GM19468 (cell line): ENCODE measurements around the gene PRKCZ.

Experiments
- ATAC-seq: cut with Tn5 transposase; IDR thresholded peaks from one replicate; pipeline ENCODE4 v1.9.1; 2021; ENCODE audit warnings: mild to moderate bottlenecking, moderate library complexity, moderate number of reproducible peaks; ENCODE audit not compliant: unreplicated experiment; ENCODE audit errors: extremely low read depth

Gene PRKCZ

DNA sequence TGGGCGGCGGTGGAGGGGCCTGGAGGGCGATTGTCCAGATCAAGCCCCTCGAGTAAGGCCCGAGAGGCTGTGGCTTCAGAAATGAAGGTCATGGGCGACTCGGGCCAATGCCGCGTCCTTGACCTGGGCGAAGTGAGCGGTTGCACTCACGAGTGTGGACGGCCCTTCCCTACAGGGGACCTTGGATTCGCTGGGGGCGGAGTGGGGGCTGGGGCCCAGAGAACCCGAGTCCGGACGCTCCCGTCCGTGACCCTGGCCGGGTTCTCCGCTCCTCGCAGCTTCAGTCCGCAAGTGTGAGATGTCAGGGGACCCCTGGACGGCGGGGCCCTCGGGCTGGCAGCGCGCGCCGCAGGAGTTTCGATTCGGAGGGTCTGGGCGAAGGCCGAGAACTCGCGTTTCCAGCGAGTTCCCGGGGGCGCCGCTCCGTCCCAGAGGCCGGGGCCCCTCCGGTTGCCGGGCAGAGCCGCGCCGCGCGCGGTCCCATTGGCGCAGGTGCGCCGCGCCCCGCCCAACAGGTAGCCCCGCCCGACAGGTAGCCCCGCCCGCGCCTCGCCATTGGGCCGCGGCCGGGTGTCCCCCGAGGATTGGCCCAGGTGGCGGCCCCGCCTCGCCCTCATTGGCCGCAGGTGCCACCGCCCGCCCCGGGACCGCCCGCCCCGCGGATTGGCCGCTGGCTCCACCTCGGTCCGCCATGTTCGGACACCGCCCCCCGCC, at the start of gene PRKCZ:
Gene PRKCZ, plus strand, starts transcription at position 694 of the 714 bp plus-strand sequence. CDS start 220 bp downstream, outside the sequence.
- ATAC-seq: no peak

DNA sequence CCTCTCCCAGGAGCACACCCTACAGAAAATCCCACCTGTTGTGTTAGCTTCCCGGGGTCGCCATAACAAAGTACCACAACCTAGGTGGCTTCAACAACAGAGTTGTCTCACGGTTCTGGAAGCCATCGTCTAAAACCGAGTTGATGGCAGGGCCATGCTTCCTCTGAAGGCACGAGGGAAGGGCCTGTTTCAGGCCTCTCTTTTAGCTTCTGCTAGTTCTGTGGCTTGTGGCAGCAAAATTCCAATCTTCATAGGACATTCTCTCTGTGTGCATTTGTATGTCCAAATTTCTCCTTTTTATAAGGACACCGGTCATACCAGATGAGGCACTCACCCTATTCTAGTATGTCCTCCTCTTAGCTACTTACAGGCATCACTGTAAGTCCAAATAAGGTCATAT, 49.8 kb upstream of the PRKCZ start:
- no peak for ATAC-seq

DNA sequence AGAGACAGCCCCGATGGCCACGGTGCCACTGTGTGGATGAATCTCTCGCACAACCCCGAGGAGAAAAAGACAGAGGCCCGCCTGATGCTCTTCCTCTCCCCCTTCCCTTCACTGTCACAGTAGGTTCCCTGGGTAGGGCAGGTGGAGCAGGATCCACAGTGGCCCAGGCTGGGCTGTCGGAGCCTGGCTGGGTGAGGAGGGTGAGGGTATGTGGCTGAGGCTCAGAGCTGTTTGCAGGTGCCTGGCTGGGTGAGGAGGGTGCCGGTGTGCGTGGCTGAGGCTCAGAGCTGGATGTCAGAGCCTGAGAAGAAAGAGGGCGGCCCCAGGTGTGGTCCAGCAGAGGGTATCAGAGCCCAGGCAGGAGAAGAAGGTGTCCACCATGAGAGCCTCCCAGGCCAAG, 49.4 kb upstream of the PRKCZ start:
- no peak for ATAC-seq

DNA sequence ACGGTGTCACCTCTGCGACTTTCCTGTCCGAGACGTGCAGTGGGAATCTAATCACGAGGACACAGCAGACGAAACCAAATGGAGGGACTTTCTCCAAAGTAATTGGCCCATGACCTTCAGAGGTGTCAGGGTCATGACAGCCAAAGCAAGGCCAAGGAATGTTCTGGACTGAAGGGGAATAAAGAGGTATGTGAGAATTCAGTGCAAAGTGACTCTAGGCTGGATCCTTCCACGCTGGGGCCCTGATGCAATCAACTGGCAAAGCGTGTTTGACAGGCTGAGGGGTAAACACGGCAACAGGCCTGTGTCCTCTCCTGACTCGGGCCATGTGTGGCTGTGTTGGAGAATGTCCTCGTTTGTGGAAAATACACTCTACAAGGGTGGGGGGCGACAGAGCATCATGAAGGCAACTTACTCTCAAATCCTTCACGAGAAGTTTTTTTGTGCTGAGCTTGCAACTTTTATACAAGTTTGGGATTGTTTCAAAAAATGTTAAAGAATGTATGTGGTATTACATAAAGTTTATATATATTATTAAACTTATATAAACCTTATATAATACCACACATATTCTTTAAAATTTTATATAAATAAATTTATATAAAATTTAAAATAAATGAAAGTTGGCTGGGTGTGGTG, 48.3 kb upstream of the PRKCZ start:
- no peak for ATAC-seq

DNA sequence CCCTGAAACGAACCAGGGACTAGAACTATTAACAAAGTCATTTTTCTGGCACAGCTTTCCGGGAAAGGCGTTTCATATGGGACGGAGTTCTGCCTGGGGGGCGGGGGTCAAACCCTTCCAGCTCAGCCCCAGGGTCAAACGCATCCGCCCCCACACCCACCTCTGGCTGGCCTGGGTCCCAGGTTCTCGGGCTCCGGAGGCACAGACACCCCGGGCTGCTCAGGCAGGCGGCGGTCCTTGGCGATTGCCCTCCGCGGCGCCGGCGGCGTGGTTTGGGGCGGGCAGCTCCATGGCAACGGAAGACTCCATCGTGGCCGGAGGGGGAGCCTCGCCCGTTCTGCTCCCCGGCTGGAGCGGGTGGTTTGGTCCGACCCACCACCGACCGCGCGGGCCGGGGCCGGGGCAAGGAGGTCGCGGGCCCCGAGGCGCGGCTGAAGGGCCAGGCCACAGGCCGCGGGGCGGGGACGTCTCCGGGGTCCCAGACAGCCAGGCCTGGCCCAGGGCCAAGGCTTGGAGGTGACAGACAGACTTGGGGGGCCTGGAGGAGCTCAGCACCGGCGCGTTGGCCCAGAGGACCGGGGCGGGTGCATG, 46.6 kb upstream of the PRKCZ start, which contains the start of gene CFAP74:
Gene CFAP74, minus strand, starts transcription at position 246 of the 591 bp plus-strand sequence. CDS start 12,830 bp downstream, outside the sequence.
- no peak for ATAC-seq

DNA sequence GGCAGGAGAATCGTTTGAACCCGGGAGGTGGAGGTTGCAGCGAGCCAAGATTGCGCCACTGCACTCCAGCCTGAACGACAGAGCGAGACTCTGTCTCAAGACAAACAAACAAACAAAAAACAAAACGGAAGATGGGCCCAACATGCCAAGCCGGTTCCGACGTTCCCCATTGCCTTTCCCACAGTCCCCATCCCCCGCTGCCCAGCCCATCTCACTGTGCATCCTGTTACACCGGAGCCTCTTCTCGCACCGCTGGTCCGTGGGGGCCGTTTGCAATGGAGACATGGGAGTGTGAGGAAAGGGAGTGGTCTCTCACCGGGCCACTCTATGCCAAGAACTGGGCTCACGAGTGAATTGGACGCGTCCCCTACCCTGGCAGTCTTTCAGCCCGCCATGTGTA, 45.4 kb upstream of the PRKCZ start:
- no peak for ATAC-seq

DNA sequence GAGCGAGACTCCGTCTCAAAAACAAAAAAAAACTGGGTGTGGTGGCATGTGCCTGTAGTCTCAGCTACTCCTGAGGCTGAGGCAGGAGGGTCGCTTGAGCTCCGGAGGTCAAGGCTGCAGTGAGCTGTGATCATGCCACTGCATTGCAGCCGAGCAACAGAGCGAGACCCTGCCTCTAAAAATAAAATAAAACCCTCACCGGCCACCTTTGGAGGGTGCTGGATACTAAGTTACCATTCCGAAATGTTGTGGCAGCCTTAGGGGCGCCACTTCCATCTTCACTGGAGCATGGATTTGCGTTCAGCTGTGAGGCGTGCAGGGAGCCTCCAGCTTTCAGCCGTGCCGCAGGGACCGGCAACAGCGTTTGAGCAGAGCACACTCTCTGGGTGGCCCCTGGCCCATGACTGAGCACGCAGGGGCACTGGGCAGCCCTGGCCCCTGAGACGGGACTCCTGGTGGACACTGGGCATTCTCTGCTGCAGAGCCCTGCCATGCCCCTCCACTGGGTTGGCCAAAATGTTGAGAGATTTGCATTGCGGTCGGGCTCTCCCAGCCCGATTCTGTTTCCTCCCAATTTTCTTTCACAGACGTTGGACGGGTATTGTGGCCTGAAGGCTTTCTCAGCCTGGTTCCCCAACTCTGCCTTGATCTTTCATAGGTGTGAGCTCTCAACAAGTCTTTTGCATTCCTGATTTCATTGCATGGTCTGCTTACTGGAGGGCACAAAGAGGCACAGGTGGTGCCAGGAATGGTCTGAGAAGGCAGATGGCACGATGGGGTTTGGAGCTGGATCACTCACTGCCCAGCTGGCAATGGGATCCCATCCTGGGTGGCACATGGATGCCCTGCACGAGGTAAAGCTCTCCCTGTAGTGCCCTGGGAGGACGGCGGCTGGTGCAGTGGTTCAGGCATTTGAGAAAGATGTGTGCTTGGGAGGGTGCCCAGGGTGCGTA, 40.8 kb upstream of the PRKCZ start:
- no peak for ATAC-seq

DNA sequence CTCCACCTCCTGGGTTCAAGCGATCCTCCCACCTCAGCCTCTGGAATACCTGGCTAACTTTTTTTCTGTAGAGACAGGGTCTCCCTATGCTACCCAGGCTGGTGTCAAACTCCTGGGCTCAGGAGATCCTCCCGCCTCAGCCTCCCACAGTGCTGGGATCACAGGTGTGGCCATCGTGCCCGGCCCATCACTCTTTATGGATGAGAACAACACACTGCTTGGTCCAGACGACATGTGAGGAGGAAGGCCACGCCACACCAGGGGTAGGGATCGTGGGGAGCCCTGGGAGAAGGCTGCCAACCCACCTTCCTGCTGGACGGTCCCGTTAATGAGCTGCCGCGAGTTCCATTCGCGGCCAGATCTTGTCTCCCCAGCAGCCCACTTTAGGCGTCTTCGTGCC, 36.0 kb upstream of the PRKCZ start:
- no peak for ATAC-seq

DNA sequence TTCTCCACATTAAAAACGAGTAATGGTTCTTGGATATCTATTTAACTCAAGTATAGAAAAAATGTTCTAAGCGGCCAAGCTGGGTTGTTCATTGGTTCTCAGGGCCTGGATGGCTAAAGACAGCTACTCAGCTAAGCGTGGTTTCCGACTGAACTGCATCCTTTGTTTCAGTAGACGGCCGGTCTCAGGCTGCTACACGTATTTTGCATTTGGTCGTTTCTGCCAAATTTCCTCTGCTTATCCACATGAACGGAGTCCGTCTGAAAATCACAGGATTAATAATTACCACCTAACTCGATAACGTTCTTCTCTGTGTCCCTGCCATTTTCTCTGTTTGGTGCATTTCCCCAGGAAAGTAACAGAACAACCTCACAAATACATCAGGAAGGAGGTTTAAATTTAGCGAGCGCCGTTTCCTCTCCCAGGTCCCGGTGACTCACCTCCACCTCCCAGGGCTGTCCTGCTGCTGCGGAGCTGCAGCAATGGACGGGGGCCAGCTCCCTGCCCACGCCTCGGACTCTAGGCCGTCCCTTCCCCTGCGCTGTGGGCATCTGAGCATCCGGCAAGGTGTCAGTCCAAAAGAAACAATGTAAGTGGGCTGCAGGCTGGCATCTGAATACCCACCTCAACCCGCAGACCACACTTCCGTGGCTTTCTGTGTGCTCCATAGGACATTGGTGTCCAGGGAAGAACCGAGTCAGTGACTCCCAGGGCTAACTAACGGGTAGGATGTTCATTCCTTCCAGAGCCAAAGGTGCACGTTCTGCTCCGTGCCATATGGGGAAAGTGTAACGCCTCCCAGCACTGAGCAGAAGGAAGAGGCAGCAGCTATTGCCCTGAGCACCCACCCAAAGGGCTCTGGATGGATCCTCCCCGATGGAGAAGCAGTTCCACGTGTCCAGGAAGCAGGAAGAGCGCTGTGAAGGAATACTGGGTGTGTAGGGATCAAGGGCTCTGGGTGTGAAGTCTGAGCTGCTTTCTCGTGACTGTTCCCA, 35.2 kb upstream of the PRKCZ start:
- no peak for ATAC-seq

DNA sequence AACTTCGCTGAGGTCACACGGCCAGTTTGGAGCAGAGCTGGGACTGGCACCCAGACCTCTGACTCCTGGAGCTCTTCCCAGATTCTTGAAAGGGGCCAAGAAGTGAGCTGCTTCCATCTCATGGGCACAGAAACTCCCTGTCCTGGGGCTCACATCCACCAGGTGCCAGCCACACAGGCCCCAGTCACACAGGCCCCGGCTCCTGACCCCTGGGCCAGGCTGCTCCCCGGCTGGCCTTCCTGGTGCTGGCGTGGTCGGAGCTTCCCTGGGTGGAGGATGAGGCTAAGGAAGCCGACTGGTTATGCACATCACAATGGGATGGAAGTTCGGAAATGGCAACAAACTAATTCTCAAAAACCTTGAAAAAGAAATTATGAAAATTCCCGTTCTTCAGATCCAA, 34.1 kb upstream of the PRKCZ start:
- no peak for ATAC-seq

DNA sequence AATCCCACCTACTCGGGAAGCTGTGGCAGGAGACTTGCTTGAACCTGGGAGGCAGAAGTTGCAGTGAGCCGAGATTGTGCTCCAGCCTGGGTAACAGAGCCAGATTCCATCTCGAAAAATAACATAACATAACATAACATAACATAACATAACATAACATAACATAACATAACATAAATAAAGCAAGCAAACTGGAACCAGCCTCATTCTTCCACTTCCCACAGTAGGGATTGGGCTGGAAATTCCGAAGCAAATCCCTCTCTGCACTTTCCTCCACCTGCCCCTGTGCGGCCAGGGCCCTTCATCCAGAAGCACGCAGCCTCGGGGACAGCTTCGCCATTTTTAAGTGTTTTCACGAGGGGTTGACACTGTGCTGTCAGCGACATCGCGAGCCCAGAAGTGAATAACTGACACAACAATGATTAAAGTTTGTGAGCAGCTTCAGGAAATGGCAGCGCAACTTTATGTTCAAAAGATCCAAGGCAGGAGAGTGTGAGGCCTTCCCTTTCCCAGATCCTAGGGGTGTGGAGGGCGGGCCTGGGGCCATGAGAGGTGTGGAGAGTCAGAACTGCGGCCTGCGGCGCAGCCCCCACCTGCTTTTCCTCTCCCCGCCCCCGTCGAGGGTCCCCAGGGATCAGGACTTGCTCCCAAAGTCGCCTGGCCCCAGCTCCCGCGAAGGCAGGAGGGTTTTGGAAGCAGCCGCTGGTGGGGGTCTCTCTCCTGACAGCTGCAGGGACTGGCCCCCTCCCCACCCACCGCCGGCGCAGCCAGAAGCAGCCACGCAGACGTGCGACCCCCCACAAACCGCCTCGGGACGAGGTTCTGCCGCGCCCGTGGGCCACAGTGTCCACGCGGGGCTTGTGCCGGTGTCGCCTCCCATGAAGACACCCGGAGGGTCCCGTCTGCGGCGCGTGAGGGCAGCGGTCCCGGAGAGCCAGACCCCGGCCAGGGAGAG, 31.7 kb upstream of the PRKCZ start:
- ATAC-seq: no peak

DNA sequence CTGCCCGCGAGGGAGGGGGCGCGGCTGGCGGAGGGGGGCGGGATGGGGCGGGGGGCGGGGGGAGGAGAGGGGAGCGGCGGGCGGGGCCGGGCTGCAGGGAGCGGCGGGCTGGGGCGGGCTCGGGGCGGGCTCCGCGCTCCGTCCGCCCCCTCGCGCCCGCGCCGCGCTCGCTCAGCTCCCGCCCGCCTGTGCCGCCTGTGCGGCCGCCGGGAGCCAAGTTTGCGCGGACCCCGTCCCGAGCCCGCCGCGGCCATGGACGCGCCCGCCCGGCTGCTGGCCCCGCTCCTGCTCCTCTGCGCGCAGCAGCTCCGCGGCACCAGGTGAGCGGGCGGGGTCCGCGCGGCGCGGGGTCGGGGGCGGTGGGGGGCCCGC, 31.1 kb upstream of the PRKCZ start, which contains the start of gene GABRD:
Gene GABRD, plus strand, starts transcription at position 174 of the 372 bp plus-strand sequence. Its CDS starts 79 bp downstream, at position 253.
- no peak for ATAC-seq

DNA sequence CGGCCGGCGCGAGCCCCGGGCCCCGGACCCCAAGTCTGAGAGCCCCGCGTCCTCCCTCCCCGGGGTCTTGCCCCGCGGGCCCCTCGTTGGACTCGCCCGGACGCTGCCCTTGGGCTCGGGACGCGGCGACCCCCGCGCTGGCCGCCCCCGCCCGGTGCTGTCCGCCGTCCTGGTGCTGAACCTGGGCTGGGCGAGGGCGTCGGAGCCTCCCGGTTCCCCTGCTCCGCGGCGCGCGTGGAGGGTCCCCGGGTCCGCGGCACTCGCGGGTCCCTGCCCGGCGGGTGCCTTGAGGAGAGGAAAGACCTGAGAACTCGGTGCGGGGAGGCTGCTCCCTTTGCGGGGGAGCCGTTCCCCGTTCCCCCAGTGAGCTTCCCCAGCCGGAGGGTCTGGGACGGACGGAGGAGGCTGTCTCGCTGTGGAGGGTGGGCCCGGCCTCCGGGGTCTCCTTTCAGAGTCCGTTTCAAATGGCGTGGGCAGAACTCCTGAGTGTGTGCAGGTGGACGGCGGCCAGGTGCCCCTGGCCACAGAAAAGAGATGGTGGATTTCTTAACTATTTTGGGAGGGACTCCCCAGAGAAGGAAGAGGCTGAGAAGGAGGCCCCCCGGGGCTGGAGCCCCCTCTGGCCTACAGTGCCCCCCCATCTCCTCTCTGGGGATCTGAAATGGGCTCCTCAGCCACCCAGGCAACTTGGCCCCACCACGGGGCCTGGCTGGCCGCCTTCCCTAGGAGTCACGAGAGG, 30.5 kb upstream of the PRKCZ start:
- no peak for ATAC-seq

DNA sequence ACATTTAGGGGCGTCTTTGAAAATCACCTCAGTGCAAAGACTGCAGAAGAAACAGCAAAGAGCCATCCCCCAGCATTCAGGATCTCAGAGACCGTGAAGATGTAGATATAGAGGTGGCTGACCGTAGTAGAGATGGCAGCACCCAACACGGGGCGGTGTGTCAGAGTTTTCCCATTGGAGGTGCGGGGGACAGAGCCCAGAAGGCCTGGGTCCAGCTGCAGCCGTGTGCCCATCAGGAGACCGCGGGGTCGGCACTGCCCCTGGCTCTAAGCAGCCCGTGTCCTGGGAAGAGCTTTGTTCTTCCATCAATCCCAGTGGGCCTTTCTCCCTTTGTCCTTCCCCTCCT, 29.9 kb upstream of the PRKCZ start:
- no peak for ATAC-seq

DNA sequence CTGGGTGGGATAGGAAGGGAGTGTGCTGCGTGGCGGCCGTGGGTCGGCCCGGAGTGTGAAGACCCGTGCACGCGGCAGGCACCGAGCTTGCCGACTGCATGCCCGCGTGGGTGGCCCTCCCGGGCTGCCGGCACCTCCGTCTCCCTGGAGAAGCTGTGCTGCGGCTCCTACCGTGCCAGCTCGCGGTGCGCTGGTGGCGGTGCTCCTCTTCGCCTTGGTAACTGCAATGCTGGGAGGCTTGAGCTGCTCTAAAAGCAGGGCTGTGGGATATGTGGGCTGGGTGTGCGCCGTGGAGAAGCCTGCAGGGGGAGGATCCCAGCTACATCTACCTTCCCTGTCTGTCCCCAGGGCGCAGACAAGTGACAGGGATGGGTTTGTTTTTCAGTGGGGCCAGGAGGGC, 28.7 kb upstream of the PRKCZ start:
- ATAC-seq: no peak

DNA sequence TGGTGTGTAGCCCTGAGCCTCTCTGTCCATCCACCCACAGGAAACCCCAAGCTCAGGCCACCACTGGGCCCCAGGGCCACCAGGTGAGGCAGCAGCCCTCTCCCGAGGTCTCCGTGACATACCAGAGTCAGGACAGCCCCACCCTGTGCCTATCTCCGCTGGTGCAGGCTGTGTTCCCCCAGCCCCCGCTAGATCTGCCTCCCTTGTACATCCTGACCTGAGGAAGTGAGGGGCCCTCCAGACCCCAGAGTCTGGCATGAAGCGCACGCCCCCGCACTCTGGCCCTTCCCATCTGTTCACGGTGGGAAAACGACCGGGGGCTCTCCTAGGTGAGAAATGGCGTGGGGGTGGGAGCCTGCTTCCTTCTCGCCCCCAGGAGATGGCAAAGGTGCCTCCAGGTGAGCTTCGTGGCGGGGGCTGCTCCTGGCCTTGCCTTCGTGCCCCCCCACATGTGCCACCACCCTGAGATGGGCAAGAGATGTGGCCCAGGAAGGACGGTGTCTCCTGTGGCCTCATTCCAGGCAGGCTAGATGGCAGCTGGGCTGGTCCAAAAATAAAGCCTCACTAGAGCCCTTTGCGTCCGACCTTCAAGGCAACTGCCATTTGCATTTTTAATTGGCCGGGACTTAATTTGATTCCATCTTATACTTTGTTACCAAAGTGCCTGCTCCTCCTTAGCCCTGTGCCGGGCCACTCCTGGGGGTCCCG, 28.0 kb upstream of the PRKCZ start:
- ATAC-seq: no peak

DNA sequence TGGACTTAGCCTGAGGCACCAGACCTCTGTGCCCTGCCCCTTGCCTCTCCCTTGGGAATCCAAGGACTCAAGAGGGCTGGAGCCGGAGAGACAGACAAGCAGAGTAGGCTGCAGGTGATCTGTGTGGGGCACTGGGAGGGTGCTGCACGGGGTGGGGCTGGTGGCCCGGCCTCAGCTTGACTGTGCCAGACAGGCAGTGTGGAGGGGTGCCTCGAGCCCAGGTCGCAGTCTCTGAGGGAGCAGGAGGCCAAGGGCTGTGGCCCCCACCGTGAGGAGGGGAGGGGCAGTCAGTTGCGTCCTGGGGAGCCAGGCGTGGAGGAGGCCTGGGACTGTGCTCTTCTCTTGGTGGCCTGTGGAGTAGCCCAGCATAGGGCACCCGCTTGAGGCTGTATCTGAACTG, 27.0 kb upstream of the PRKCZ start:
- ATAC-seq: no peak
